Measurements from ENCODE around the gene TTC7B.

TTC7B gene

GRCh38 chr14:90715993-90716392 is 100.2 kb downstream of the TTC7B start:
- DNase-seq (ENCODE audit: extremely low read depth in 1 of 2, low read depth in 1 of 2): no peak

GRCh38 chr14:90715495-90715894 is 100.7 kb downstream of the TTC7B start:
- no peak for DNase-seq (ENCODE audit: extremely low read depth in 1 of 2, low read depth in 1 of 2)

GRCh38 chr14:90714811-90715210 is 101.4 kb downstream of the TTC7B start:
- no peak for DNase-seq (ENCODE audit: extremely low read depth in 1 of 2, low read depth in 1 of 2)

- DNase-seq (ENCODE audit: extremely low read depth in 1 of 2, low read depth in 1 of 2): no peak
Measured at GRCh38 chr14:90704738-90705392, 111.4 kb downstream of the TTC7B start.

GRCh38 chr14:90703841-90704737 is 112.1 kb downstream of the TTC7B start:
- no peak for DNase-seq (ENCODE audit: extremely low read depth in 1 of 2, low read depth in 1 of 2)

GRCh38 chr14:90700933-90701776 is 115.1 kb downstream of the TTC7B start:
- DNase-seq (ENCODE audit: extremely low read depth in 1 of 2, low read depth in 1 of 2): no peak

- no peak for DNase-seq (ENCODE audit: extremely low read depth in 1 of 2, low read depth in 1 of 2)
Measured at GRCh38 chr14:90699016-90699415, 117.2 kb downstream of the TTC7B start.

GRCh38 chr14:90698379-90698869 is 117.8 kb downstream of the TTC7B start:
- DNase-seq (ENCODE audit: extremely low read depth in 1 of 2, low read depth in 1 of 2): no peak

GRCh38 chr14:90697577-90698206 is 118.5 kb downstream of the TTC7B start:
- peak; percentile 32 to 57 for DNase-seq (ENCODE audit: extremely low read depth in 1 of 2, low read depth in 1 of 2)

- DNase-seq (ENCODE audit: extremely low read depth in 1 of 2, low read depth in 1 of 2): no peak
Measured at GRCh38 chr14:90697132-90697531, 119.1 kb downstream of the TTC7B start.

GRCh38 chr14:90696720-90697119 is 119.5 kb downstream of the TTC7B start:
- DNase-seq (ENCODE audit: extremely low read depth in 1 of 2, low read depth in 1 of 2): no peak

- DNase-seq (ENCODE audit: extremely low read depth in 1 of 2, low read depth in 1 of 2): no peak
Measured at GRCh38 chr14:90695997-90696660, 120.1 kb downstream of the TTC7B start.

- DNase-seq (ENCODE audit: extremely low read depth in 1 of 2, low read depth in 1 of 2): no peak
Measured at GRCh38 chr14:90693413-90693812, 122.8 kb downstream of the TTC7B start.

- DNase-seq (ENCODE audit: extremely low read depth in 1 of 2, low read depth in 1 of 2): no peak
Measured at GRCh38 chr14:90692826-90693225, 123.4 kb downstream of the TTC7B start.

- DNase-seq (ENCODE audit: extremely low read depth in 1 of 2, low read depth in 1 of 2): no peak
Measured at GRCh38 chr14:90692061-90692460, 124.2 kb downstream of the TTC7B start.

GRCh38 chr14:90691627-90692026 is 124.6 kb downstream of the TTC7B start:
- DNase-seq (ENCODE audit: extremely low read depth in 1 of 2, low read depth in 1 of 2): no peak

GRCh38 chr14:90687680-90688079 is 128.6 kb downstream of the TTC7B start:
- DNase-seq (ENCODE audit: extremely low read depth in 1 of 2, low read depth in 1 of 2): no peak

GRCh38 chr14:90682615-90683014 is 133.6 kb downstream of the TTC7B start:
- DNase-seq (ENCODE audit: extremely low read depth in 1 of 2, low read depth in 1 of 2): no peak

GRCh38 chr14:90681929-90682328 is 134.3 kb downstream of the TTC7B start:
- no peak for DNase-seq (ENCODE audit: extremely low read depth in 1 of 2, low read depth in 1 of 2)

- no peak for DNase-seq (ENCODE audit: extremely low read depth in 1 of 2, low read depth in 1 of 2)
Measured at GRCh38 chr14:90678846-90679362, 137.3 kb downstream of the TTC7B start.

Measured in stimulated activated CD8-positive, alpha-beta memory T cell treated with anti-CD3 and anti-CD28 coated beads, Interleukin-7, amount 100 ng/mL, for 48 hours (primary cell).